ENCODE data around the gene SYNGR2. TPM values are rescaled to one million over a fixed set of nuclear protein-coding genes. Genes with fewer than 3 reads are reported as not detected.

The SYNGR2 gene
- total RNA-seq, 2 experiments from 2014 or later = 160 to 170 TPM

DNA sequence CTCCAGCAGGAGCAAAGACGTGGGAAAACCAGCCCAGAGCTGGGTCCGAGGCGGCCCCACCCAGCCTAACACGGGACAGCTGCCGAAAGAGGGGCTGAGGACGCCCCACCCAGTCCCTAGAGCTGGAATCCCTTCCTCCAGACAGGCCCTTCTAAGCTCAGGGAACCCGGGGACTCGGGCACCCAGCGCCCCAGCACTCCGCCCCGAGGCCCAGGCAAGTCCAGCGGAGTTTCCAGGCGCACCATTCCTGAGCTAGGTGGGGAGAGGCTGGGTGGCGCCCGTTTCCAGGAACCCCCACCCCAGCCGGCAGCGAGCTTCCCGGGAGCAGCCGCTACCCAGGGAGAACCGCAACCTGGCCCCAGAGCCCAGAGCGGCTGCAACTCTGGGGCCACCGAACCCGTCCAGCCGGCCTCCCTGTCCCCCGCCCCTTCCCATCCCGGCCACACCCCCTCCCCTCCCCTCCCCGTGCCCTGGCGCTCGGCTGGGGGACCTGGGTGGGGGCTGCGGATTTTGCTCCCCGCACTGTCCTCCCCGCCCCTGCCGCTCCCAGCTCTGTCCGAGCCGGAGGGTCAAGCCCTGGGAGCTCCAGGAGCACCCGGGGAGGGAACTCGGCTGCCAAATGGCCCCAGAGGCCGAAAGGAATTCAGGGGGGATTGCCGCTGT lies 40.4 kb upstream of the SYNGR2 start:
- ChIA-PET CTCF (interaction anchor here (0.9 to 10.0 kb wide), 4 partner anchors 8 to 233 kb away, joined by 3 to 68 read pairs (median 33); no protein-coding TSS in a partner anchor), POLR2A (interaction anchor here (0.7 to 1.7 kb wide), 4 partner anchors 9 to 169 kb away, joined by 3 to 7 read pairs (median 4); partner anchors contain the start of gene TNRC6C)

DNA sequence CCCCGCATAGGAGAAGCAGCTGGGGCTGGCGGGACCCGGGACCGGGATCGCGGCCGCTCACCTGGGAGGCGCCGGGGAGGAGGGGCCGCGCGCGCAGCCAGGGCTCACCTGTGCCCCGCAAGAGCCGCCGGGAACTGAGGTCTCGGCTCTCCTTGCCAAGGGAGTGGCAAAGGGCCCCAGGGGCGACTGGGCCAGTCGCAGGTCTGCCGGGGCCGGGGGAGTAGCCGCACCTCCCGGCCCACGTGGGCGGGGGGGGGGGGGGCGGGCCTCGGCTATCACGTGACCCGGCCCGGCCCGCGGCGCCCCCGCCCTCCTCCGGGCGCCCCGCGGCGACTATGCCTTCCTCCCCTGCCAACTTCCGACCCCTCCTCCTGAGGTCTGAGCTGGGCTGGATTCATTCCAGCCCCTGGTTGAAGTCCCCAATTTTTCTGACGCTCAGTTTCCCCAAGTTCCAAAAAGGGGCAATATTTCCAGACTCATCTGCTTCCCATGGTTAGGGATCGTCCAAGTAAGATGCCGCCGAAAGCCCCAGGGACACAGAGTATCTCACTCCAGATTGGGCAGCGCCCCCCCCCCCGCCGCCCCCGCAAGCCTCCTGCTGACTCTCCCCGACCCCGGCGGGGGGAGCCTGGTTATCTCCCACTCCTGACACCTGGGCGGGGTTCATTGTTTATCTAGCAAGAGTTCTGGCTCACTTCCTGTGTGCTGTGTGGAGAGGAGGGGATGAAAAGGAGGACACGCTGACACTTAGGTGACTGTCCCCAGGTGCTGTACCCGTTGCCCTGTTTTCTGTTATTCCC lies 39.6 kb upstream of the SYNGR2 start, which contains the start of gene TMC6:
Gene TMC6, minus strand, starts transcription at position 205 of the 800 bp plus-strand sequence. CDS start 1,923 bp downstream, outside the sequence.
- CTCF ChIA-PET = interaction anchor here (0.9 to 10.0 kb wide), 5 partner anchors 7 to 232 kb away, joined by 3 to 68 read pairs (median 5); no protein-coding TSS in a partner anchor
- POLR2A ChIA-PET = interaction anchor here (1.7 kb wide), 1 partner anchor 12 kb away, joined by 7 read pairs; no protein-coding TSS in a partner anchor

DNA sequence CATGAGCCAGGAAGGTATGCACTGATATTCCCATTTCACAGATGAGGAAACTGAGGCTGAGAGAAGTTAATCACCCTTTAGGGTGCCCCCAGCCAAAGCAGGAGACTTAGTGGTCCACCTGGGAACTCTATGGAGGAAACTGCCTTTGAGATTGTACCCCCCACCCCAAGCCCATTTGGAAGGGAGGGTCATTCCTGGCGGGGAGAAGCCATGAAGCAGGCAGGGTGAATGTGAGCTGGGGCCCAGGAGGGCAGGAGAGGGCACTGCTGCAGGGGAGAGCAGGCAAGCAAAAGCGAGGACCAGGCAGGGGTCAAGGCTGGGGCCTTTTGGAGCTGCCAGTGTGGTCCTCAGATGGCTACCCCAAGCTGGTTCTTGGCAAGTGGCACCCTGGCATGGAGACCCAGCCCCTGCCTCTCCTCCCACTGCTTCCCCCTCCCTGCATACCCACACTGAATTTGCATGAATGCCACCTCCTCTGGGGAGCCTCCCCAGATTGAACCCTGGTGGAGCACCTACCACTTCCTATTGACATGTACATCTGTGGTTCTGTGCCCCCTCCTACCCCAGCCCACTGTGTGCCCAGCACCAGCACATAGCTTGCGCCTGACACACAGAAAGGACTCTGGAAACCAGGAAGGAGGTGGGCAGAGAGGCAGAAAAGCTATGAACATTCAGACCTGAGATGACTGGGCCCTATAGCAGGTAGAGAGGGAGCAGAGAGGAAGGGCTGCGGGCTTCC lies 38.9 kb upstream of the SYNGR2 start:
- ChIA-PET CTCF (interaction anchor here (0.9 to 10.0 kb wide), 3 partner anchors 15 to 122 kb away, joined by 3 to 62 read pairs (median 5); no protein-coding TSS in a partner anchor), POLR2A (interaction anchor here (1.3 to 1.8 kb wide), 3 partner anchors 8 to 15 kb away, joined by 3 to 8 read pairs (median 6); no protein-coding TSS in a partner anchor)

DNA sequence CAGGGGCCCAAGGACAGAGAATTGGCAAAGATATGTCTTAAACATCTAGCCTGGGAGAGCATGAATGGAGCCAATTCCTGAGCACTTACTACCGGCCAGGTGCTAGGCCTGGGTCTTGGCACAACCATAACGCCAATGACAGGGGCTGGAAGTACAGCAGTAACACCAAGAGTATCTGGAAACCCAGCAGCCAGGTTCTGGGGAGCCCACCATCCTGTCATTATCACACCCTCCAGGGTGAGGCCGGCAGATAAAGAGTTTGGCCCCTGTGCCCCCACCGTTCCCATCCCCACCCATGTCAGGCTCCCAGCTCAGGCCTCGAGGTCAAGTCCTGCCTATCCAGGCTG lies 38.3 kb upstream of the SYNGR2 start:
- POLR2A ChIA-PET = interaction anchor here (1.0 to 1.8 kb wide), 4 partner anchors 9 to 16 kb away, joined by 3 to 8 read pairs (median 6); no protein-coding TSS in a partner anchor
- CTCF ChIA-PET = interaction anchor here (1.0 to 10.0 kb wide), 3 partner anchors 16 to 46 kb away, joined by 3 to 62 read pairs (median 5); no protein-coding TSS in a partner anchor

DNA sequence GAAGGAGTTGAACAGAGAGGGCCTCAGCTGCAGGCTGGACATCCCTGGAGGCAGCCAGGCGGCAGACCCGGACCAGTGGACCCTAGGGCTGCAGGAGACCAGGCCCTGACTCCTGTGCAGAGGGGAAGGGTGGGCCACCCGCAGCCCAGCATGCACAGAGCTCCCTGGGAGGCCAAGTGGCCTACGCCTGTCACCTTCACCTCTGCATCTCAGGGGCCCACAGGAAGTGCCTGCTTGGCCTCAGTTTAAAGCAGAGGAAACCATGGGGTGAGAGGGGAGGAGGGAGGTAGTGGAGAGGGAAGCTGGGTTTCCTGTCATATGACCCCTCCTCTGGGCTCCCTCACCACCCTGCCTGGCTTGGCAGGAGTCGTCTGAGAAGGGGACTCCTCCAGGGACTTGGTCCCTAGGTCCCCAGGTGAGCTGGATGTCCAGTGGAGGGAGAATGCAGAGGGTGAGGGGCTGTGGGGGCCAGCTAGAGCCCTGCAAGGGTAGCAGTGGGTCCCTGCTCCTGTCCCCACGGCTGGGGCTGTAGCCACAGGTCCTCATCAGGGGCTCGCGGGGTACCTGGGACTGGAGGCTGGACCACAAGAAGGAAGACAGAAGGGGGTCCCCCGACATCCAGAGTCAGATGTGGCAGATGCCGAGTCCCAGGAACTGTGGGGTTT lies 37.8 kb upstream of the SYNGR2 start, which contains the start of gene TMC8:
Gene TMC8, plus strand, starts transcription at position 335 of the 665 bp plus-strand sequence. CDS start 818 bp downstream, outside the sequence.
- POLR2A ChIA-PET = interaction anchor here (1.0 to 1.8 kb wide), 4 partner anchors 8 to 16 kb away, joined by 3 to 8 read pairs (median 6); no protein-coding TSS in a partner anchor
- CTCF ChIA-PET = interaction anchor here (1.0 to 10.0 kb wide), 3 partner anchors 10 to 39 kb away, joined by 3 to 62 read pairs (median 5); no protein-coding TSS in a partner anchor

DNA sequence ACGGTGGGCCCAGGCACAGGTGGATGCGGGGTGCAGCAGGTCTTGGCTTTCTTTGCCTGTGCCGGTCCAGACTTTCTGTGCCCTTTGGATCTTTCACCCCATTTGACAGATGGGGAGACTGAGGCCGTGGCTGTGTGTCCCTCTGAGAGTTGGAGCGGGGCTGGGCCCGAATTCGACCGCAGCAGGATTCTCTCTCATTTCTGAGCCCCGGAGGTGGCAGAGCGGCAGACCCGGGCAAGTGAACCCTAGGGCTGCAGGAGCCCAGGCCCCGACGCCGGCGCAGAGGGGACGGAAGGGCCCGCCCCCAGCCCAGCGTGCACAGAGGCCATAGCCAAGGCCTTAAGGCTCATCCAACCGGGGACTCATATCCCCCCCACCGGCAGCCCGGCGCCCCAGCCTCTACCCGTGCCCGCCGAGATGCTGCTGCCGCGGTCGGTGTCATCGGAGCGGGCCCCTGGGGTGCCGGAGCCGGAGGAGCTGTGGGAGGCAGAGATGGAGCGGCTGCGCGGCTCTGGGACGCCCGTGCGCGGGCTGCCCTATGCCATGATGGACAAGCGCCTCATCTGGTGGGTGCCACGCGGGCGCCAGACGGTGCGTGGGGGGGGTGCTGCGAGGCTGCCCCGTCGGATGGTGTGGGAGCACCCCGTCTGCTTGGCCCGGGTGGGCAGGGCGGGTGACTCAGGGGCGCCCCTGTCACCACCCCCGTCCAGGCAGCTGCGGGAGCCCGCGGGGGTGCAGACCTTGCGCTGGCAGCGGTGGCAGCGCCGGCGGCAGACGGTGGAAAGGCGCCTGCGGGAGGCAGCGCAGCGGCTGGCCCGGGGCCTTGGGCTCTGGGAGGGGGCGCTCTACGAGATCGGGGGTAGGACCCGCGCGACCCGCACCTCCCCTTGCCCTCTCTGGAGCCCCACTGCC lies 37.0 kb upstream of the SYNGR2 start:
- ChIA-PET CTCF (interaction anchor here (1.0 to 10.0 kb wide), 4 partner anchors 9 to 38 kb away, joined by 3 to 62 read pairs (median 4); no protein-coding TSS in a partner anchor), POLR2A (interaction anchor here (1.0 to 1.8 kb wide), 4 partner anchors 7 to 17 kb away, joined by 3 to 8 read pairs (median 6); no protein-coding TSS in a partner anchor)

DNA sequence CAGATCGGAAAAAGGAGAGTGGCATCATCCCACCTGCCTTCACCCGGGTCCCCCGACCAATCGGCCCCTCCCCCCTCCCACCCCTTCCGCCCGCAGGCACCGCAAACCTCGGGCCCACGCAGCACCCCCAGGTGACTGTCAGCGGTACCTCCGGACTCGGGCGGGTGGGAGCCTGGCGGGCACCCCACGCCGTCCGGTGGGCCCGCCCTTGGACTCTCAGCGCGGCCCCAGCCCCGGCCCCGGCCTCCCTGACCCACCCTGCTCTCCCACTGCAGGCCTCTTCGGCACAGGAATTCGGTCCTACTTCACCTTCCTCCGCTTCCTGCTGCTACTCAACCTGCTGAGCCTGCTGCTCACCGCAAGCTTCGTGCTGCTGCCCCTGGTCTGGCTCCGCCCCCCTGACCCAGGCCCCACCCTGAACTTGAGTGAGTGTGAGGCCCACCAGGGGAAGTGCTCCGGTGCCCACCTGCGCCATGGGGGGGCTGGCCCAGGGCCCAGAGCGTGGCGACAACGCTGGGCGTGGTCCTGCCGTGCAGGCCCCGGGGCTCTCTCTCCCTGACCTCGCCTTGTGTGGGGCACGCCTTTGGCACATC lies 36.2 kb upstream of the SYNGR2 start:
- CTCF ChIA-PET = interaction anchor here (1.4 kb wide), 1 partner anchor 10 kb away, joined by 4 read pairs; no protein-coding TSS in a partner anchor

DNA sequence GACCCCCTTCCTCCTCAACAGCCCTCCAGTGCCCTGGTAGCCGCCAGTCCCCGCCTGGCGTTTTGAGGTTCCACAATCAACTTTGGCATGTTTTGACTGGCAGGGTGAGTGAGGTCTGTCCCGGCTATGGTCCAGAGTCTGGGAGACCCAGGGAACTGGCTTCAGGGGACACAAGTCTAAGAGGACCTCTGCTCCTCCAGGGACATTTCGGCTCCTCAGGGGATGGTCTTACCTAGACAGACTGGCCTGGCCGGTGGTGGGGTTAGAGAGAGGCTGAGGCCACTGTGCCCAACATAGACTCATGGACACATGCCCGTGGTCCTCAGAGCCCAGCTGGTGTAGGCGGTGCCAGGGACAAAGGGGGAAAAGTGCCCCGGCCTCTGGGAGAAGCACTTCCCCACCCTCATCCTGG lies 35.6 kb upstream of the SYNGR2 start:
- CTCF ChIA-PET = interaction anchor here (7.9 kb wide), 1 partner anchor 20 kb away, joined by 65 read pairs; no protein-coding TSS in a partner anchor

More for the DNA sequence above, 36.2 kb upstream of the SYNGR2 start:
- POLR2A ChIA-PET = no interaction called here

DNA sequence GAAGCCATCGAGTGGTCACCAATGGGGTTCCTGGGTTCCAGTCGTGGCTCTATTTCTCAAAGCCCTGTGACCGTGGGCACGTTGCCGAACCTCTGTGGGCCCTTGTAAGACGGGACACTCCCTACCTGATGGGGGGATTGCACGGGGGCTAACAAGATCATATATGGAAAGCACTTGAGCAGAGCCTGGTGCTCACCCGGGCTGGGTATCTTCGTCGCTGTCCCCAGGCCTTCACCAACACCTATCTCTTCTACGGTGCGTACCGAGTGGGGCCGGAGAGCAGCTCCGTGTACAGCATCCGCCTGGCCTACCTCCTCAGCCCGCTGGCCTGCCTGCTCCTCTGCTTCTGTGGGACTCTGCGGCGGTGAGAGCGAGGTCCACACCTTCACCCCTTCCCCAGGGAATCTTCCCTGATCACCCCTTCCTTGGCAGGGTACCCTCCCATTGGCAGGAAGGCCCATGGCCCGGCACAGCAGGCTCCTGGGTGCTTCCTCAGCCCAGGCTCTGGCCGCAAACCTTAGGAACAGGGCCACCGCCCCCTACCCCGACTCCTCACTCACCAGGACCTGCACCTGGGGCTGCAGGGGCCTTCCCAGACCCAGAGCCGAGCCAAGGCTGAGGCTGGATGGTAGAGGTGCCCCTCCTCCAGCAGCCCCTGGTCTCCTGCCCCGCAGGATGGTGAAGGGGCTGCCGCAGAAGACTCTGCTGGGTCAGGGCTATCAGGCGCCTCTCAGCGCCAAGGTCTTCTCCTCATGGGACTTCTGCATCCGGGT lies 35.0 kb upstream of the SYNGR2 start:
- ChIA-PET CTCF (interaction anchor here (0.6 to 7.9 kb wide), 5 partner anchors 7 to 20 kb away, joined by 3 to 68 read pairs (median 6); no protein-coding TSS in a partner anchor), POLR2A (interaction anchor here (0.6 to 1.3 kb wide), 3 partner anchors 9 to 206 kb away, joined by 3 to 10 read pairs (median 7); no protein-coding TSS in a partner anchor)

More for the DNA sequence above, 35.6 kb upstream of the SYNGR2 start:
- POLR2A ChIA-PET = no interaction called here

DNA sequence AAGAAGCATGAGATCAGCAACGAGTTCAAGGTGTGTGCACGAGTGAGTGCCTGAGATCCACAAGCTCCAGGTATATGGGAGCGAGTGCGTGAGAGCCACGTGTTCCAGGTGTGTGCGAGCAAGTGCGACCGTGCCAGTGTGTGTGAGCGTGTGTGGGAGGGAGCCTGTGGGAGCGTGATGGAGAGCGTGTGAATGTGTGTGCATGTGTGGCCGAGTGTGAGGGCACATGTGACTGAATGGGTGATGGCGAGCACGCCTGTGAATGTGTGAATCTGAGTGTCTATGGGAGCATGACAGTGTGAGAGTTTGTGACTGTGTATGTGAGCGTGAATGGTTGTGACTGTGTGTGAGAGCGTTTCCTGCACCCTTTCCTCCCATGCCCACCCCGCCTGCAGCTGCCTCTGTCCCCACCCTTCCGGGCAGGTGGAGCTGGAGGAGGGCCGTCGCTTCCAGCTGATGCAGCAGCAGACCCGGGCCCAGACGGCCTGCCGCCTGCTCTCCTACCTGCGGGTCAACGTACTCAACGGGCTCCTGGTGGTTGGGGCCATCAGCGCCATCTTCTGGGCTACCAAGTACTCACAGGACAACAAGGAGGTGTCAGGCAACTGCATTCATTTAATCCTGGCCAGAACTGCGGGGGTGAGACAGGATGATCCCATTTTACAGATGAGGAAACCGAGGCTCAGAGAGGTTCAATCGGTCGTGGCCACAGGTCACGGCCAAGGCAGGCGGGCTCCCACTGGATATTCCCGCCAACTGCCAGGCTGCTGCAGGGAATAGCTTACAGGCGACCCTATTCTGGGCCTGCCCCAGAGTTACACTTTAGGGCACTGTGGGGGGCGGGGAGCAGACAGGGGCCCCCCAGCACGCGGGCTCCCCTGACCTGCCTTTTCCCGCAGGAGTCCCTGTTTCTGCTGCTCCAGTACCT lies 34.1 kb upstream of the SYNGR2 start:
- ChIA-PET CTCF (interaction anchor here (0.6 to 7.9 kb wide), 13 partner anchors 8 to 72 kb away, joined by 3 to 68 read pairs (median 4); partner anchors contain the start of genes AFMID and TK1), POLR2A (interaction anchor here (0.6 to 1.3 kb wide), 4 partner anchors 8 to 205 kb away, joined by 3 to 10 read pairs (median 6); no protein-coding TSS in a partner anchor)

DNA sequence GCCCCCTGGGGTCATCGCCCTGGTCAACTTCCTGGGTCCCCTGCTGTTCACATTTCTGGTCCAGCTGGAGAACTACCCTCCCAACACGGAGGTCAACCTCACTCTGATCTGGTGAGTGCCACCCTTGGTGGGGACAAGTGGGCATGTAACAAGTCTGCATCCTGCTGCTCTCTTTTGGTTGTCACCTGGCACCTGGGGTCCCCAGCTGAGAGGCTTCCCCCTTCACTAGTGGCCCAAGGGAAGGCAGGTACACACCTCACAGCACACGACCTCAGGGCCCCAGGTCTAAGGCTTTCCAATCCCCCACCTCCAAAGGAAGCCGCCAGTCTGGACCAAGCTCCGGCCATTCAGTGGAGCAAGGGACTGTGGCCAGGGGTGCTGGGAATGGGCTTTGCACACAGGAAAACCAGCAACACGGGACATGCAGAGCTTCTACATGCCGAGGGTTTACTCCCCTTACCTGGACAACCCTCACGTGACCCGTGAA lies 33.4 kb upstream of the SYNGR2 start:
- POLR2A ChIA-PET = interaction anchor here (1.1 kb wide), 1 partner anchor 10 kb away, joined by 4 read pairs; no protein-coding TSS in a partner anchor

DNA sequence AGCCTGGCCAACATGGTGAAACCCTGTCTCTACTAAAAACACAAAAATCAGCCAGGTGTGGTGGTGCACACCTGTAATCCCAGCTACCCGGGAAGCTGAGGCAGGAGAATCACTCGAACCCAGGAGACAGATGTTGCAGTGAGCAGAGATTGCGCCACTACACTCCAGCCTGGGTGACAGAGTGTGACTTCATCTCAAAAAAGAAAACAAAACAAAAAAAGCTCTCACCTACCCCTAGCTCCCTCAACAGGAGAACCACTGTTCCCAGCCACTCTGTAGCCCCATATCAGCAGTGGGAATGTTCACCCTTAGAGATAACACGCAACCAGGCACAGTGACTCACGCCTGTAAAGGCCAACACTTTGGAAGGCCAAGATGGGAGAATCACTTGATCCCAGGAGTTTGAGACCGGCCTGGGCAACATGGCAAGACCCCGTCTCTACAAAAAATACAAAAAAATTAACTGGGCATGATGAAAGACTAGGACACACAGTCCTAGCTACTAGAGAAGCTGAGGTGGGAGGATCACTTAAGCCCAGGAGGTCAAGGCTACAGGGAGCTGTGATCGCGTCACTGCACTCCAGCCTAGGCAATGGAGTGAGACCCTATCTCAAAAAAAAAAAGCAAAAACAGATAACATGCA lies 32.4 kb upstream of the SYNGR2 start:
- POLR2A ChIA-PET = no interaction called here
- CTCF ChIA-PET = interaction anchor here (1.0 to 7.9 kb wide), 8 partner anchors 8 to 51 kb away, joined by 3 to 68 read pairs (median 8); partner anchors contain the start of genes AFMID and TK1

More for the DNA sequence above, 33.4 kb upstream of the SYNGR2 start:
- CTCF ChIA-PET = interaction anchor here (0.6 to 7.9 kb wide), 12 partner anchors 9 to 71 kb away, joined by 3 to 68 read pairs (median 4); partner anchors contain the start of genes AFMID and TK1

All from activated CD8-positive, alpha-beta memory T cell treated with anti-CD3 and anti-CD28 coated beads for 36 hours (primary cell).